GM12864 (cell line): ENCODE data around the gene MORN3.
"Not testable (repeated sequence)": the region's sequence is repeated elsewhere in the genome, so short reads cannot be mapped to it uniquely, and the experiment has no call there.

Experiments
- DNase-seq: peaks from one replicate; pipeline ENCODE4 v3.0.0-alpha.2; 2011; ENCODE audit warnings: low read depth
- H3K4me3 ChIP-seq: 2 replicates; pipeline ENCODE4 v1.5.1; 2011; ENCODE audit warnings: mild to moderate bottlenecking, low read depth, low read length, control low read depth
- CTCF ChIP-seq: IDR thresholded peaks from 2 replicates; pipeline ENCODE4 v1.5.1; 2011; ENCODE audit warnings: low read depth, mild to moderate bottlenecking, moderate library complexity, low read length, control low read depth, inconsistent platforms; ENCODE audit errors: missing control alignments

Gene MORN3, protein sequence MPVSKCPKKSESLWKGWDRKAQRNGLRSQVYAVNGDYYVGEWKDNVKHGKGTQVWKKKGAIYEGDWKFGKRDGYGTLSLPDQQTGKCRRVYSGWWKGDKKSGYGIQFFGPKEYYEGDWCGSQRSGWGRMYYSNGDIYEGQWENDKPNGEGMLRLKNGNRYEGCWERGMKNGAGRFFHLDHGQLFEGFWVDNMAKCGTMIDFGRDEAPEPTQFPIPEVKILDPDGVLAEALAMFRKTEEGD

DNA sequence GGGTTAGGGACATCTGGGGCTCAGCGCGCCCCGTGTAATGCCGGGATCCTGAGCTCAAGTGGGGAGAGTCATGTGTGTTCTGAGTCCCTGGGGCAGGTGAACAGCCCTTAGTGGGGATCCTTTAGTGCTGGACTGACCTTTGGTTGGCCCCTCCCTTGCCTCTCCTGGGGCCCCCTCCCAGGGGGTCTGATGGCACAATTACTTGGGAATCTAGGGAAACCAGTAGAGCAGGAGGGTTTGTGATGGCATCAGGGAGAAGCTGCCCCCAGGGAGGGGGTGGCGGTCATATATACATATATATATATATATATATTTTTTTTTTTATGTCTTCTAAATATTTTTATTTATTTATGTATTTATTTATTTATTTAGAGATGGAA is at the start of gene MORN3:
TSS of gene MORN3 (minus strand) at position 134 of the 380 bp plus-strand sequence. CDS start 171 bp downstream, outside the sequence.
- TF ChIP-seq CTCF = no peak
- no peak within 1 kb of the TSS for H3K4me3 ChIP-seq
- DNase-seq = no peak

GRCh38 chr12:121718653-121719239 is 49.3 kb upstream of the MORN3 start:
- no peak for DNase-seq
- no peak for TF ChIP-seq CTCF
- H3K4me3 ChIP-seq = no peak overlapping the region

DNA sequence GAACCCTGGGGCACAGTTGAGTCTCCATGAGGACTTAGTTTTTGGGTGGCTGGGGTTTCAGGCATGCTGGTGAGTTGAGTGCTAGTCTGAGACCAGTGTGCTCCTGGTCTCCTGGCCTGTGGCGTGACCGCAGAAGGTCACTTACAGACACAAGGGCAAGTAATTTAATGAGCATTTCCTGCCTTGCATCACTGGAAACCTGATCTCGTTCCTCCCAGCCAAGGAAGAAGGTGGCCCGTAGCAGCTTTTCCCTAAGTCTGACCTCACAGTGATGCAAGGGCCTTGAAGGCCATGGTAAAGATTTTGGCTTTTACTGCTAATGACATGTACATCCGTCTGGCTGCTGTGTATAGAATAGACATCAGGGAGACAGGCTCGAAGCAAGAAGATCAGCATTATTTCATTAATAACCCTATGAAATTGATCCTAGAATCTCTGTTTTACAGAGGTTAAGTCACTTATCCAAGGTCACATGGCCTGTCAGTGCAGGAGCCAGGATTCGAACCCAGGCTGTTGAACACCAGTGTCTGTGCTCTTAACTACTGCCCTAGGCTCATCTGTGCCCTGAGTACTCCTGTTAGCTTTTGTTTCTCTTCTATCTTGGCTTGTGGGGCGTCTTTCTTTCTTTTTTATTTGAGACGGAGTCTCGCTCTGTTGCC is 47.7 kb upstream of the MORN3 start:
- no peak for TF ChIP-seq CTCF
- no peak for DNase-seq

GRCh38 chr12:121715862-121716435 is 46.5 kb upstream of the MORN3 start:
- no peak for DNase-seq
- TF ChIP-seq CTCF = no peak
- no peak overlapping the region for H3K4me3 ChIP-seq

More for the DNA sequence above, 47.7 kb upstream of the MORN3 start:
- no peak overlapping the region for H3K4me3 ChIP-seq

GRCh38 chr12:121715055-121715454 is 45.6 kb upstream of the MORN3 start:
- not testable (repeated sequence) for DNase-seq, H3K4me3 ChIP-seq

DNA sequence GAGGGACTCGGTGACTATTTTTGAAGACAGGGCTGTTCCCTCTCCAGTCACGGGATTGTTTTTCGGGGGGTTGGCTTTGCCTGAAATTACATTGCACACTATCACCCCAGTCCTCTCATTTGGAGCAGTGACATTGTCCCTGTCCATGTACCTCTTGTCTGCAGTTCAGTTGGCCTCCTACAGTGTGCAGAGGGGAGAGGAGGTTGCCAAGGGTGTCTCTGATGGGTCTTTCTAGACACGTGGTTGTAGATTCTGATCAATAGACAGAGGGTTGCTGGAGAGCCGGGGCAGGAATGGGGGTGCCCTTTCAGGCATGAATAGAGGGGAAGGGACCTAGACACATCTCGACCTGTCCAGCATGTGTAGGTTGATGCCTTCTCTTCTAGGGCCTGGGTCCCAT is 44.3 kb upstream of the MORN3 start:
- TF ChIP-seq CTCF = no peak
- H3K4me3 ChIP-seq = peak overlapping the region; percentile 99
- DNase-seq = no peak

DNA sequence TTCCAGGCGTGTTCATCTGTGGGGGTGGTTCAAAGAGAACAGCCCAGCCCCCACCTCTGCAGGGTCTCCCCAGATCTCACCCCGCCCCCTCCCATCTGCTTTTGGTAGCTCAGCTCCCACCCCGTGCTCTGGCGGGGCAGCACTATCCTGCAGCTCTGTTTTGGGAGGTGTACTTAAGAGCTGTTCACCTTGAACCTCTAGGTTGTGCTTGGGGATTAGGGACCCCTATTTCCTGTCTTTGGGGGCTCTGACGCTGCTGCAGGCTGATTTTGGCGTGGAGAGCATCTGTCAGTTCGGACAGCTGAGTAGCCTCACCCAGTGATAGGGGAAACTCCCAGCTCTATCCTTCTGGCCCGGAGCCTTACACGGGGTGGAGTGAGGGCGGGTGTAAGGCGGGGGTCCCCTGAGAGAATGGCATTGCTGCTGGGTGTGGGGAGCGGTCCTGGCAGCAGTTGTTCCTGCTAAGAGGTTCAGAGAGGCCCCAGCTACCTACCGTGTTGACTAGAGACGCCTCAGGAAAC is 43.9 kb upstream of the MORN3 start:
- peak overlapping the region; percentile 99 for H3K4me3 ChIP-seq
- DNase-seq = no peak
- TF ChIP-seq CTCF = no peak
